Head of caudate nucleus (tissue), 42 donors: ENCODE data around the gene MRPL44.

ENCODE experiments used
- DNase-seq, 42 donors: peaks; one replicate each; pipeline versions ENCODE4 v3.0.0 to v3.0.0-alpha.2; 2020 to 2021; ENCODE audit warnings: mixed read lengths in 7 of 42
- intact Hi-C: fragments of 100-400 bp; cut with DNase I; formaldehyde crosslinking; loops from one replicate; pipeline ENCODE4 v1.15.0; 2022

Gene MRPL44

GRCh38 chr2:223957092-223957851 lies at the start of gene MRPL44:
Gene MRPL44, plus strand, starts transcription at chr2:223957463. Its CDS starts 10 bp downstream, at chr2:223957473.
- DNase-seq, result peak; percentile 95 to 100 (median 99)
- intact Hi-C loops, result no loop called here

GRCh38 chr2:223908304-223908998 lies 48.8 kb upstream of the MRPL44 start:
- no peak for DNase-seq
- intact Hi-C loops, result no loop called here

GRCh38 chr2:223909001-223909741 lies 48.1 kb upstream of the MRPL44 start:
- intact Hi-C loops, result no loop called here
- DNase-seq, result no peak

- DNase-seq, result no peak
- intact Hi-C loops, result no loop called here
Measured at GRCh38 chr2:223914324-223914723, 42.9 kb upstream of the MRPL44 start.

DNA sequence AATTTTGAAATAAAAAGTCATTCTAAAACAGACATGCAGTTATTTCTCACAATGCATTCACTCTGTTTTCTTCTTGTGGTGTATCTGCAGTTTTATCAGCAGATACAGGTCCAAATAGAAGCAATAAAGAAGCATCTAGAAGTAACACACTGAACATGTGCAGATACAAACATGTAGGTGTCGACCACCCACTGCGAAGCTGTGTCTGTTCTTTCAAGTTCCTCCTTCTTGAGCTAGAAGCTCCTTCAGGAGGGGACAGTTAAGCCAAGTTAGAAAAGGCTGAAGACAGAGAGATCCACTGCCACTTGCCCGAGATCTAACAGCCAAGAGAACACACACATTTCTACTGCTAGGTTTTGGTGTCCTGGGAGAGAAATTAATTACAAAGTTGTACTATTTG lies 42.2 kb upstream of the MRPL44 start:
- intact Hi-C loops, result no loop called here
- no peak for DNase-seq

DNA sequence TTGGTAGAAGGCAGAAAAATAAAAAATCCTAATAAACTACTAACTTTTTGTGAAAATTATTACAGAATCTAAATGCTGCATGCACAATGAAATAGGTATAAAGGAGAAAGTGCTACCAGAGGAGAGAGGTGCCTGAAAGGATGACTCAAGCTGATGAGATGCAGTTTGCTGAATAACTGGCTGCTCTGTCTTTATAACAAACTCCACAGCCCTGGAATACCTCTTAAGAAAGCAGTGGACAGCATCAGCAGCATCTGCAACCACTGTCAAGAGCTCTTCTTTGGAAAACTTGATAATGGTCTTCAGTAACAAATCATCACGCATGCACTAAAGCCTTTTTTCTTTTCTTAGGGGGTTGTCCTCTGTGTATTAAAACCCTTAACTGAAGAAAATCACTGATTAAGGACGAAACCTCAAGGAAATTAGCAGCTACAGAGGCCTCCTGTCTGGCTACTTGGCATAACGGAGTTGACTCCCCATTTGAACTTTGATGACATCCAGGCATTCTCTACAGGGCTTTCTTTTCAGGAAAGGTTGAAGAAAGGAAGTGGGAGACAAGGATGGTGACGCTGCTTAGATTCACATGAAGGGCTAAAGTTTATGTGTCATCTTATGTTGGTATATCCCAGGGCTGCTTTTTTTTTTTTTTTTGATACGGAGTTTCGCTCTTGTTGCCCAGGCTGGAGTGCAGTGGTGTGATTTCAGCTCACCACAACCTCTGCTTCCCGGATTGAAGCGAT lies 40.9 kb upstream of the MRPL44 start:
- DNase-seq, result no peak
- intact Hi-C loops, result no loop called here

DNA sequence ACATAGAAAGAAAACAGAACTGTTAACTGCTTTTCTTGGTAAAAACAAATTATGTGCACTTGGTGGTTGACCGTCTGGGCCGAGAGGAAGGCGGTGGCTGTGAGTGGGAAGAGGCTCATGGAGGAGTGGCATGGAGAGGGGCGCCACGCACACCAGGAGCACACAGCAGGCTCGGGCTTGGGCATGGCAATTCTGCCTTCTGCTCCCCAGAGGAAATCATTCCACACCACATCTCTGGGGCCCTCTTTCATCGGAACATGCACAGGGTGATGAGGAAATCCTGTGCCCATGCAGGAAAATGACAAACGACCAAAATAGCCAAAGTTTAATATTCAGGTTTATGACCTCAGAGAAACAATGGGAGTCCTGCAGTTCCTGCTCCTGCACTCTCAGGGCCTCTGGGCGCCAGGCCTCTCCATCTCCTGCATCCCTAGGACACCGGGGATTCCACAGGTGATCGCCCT lies 38.6 kb upstream of the MRPL44 start:
- intact Hi-C loops, result no loop called here

DNA sequence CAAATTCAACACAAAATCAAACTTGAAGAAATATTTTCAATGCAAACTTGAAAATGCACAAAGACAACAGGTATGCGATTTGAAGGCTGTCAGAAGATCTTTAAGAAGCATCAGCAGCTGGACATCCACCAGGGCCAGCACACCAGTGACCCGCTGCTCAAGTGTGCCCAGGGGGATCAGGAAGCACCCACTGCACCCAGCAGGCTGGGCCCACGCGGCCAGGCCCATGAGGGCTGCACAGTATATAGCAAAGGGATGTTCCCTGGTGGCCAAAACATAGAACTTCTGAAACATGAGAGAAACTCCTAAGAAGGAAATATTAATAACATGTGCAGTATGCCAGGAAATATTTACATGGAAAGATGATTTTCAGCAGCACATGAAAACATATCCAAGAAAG lies 37.2 kb upstream of the MRPL44 start:
- no peak for DNase-seq
- intact Hi-C loops, result no loop called here

More for the DNA sequence above, 38.6 kb upstream of the MRPL44 start:
- DNase-seq, result no peak

GRCh38 chr2:223921204-223921603 lies 36.1 kb upstream of the MRPL44 start:
- DNase-seq, result no peak
- intact Hi-C loops, result no loop called here

- intact Hi-C loops, result no loop called here
- DNase-seq, result no peak
Measured at GRCh38 chr2:223922308-223922707, 35.0 kb upstream of the MRPL44 start.

- intact Hi-C loops, result no loop called here
Measured at GRCh38 chr2:223923976-223924375, 33.3 kb upstream of the MRPL44 start.

GRCh38 chr2:223925106-223925505 lies 32.2 kb upstream of the MRPL44 start:
- DNase-seq, result no peak

More at GRCh38 chr2:223923976-223924375, 33.3 kb upstream of the MRPL44 start:
- no peak for DNase-seq

GRCh38 chr2:223928113-223929006 lies 28.9 kb upstream of the MRPL44 start:
- no peak for DNase-seq
- intact Hi-C loops, result no loop called here

More at GRCh38 chr2:223925106-223925505, 32.2 kb upstream of the MRPL44 start:
- intact Hi-C loops, result no loop called here

DNA sequence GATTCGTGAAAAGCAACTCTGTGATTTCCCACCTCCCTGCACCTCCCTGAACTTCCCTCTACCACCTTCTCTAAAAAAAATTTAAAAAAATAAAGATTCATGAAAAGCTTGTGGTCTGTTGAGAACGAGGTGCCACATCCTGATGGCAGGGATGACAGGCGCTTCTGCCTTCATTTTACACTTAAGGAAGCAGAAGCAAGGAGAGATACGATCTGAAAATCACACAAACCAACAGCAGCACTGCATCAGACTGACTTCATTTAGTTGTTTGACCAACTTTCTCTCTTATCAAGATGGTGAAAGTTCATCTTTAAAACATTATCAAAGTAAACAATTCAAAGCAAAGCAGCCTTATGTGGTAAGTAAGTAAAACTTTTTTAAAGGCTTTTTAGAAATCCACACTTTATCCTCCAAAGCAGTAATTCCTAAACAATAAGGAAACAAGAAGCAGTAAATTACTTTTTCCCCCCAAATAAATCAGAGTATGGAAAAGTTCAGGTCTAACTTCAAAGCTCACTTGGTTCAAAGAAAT lies 27.6 kb upstream of the MRPL44 start:
- intact Hi-C loops, result no loop called here
- DNase-seq, result no peak

GRCh38 chr2:223930103-223930976 lies 26.9 kb upstream of the MRPL44 start:
- intact Hi-C loops, result no loop called here
- DNase-seq, result peak; percentile 61 to 94 (median 84)

DNA sequence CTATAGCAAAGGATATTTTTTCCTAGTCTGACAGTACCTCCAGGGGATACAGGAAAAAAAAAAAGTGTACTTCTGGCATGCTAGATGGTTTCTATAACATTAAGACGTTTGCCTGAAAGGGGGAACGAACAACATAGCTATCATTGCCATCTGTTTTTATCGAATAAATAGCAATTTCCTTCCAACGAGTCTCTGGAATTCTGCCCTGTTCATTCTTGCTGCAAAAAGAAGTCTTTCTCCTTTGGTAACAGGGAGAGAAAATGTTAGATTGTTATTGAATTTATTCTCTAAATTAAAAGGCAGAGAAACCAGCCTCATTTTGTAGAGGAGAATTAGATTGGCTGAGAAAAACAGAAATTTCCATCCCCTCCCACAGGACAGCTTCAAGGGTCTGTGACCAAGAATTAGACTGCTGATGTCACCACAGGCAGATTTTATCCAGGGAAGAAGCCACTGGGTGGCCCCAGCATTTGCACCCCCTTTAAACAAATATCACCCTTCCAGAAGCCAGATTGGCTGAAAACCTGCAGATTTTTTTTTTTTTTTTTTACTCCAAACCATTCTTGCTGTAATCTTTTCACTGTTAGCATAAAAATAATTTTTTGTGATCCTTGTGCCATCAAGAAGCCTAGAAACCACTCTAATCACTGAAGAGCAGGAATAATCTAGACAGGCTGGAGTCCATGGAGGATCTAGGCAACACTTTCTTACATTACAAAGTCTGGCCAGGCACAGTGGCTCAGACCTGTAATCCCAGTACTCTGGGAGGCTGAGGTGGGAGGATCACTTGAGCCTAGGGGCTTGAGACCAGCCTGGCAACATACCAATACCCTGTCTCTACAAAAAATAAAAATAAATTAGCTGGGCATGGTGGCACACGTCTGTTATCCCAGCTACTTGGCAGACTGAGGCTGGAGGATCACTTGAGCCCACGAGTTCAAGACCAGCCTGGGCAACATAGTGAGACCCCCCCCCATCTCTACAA lies 24.2 kb upstream of the MRPL44 start:
- intact Hi-C loops, result no loop called here
- DNase-seq, result no peak
